ENCODE results near the gene PCDHA11. TPM values are rescaled to one million over a fixed set of nuclear protein-coding genes. Genes with fewer than 3 reads are reported as not detected.
"Not testable (repeated sequence)": the region's sequence is repeated elsewhere in the genome, so short reads cannot be mapped to it uniquely, and the experiment has no call there.

The PCDHA11 gene
- total RNA-seq, 2 experiments from 2014 or later = not detected

- Mint-ChIP-seq H3K9me3 (ENCODE audit: low read depth) (peaks cover 6% of the 10 kb centered on the region), H3K4me1 (no peaks in the 10 kb centered on the region), H3K36me3 (no peaks in the 10 kb centered on the region), H3K27ac (no peak overlapping the region), H3K4me3 (no peak overlapping the region), H3K27me3 (peaks cover 4% of the 10 kb centered on the region)
- ATAC-seq (no peak), DNase-seq (no peak)
- CTCF ChIA-PET = no interaction called here
Measured at GRCh38 chr5:140869555-140869886, 764 bp downstream of the PCDHA11 start.

- H3K36me3 Mint-ChIP-seq = no peaks in the 10 kb centered on the region
- CTCF ChIA-PET = no interaction called here
- H3K4me1 Mint-ChIP-seq = no peaks in the 10 kb centered on the region
- H3K27ac Mint-ChIP-seq = no peak overlapping the region
- ATAC-seq (no peak), DNase-seq (no peak)
- no peak overlapping the region for H3K4me3 Mint-ChIP-seq
- peaks cover 8% of the 10 kb centered on the region for H3K27me3 Mint-ChIP-seq
- peaks cover 6% of the 10 kb centered on the region for H3K9me3 Mint-ChIP-seq (ENCODE audit: low read depth)
Measured at GRCh38 chr5:140870221-140871201, 1.8 kb downstream of the PCDHA11 start.

GRCh38 chr5:140875085-140876065 lies 6.6 kb downstream of the PCDHA11 start, which contains the start of gene PCDHA12:
PCDHA12 (plus strand) TSS chr5:140875308; CDS start chr5:140875473, 165 bp downstream.
- ATAC-seq = no peak
- no peaks in the 10 kb centered on the region for H3K4me1 Mint-ChIP-seq
- CTCF ChIA-PET = no interaction called here

GRCh38 chr5:140876541-140877261 lies 7.9 kb downstream of the PCDHA11 start:
- CTCF ChIA-PET; H3K4me1 Mint-ChIP-seq; H3K27me3 Mint-ChIP-seq; H3K27ac Mint-ChIP-seq; H3K9me3 Mint-ChIP-seq (ENCODE audit: low read depth); H3K4me3 Mint-ChIP-seq; ATAC-seq; H3K36me3 Mint-ChIP-seq; DNase-seq: not testable (repeated sequence)

More at GRCh38 chr5:140875085-140876065, 6.6 kb downstream of the PCDHA11 start, which contains the start of gene PCDHA12:
- H3K36me3 Mint-ChIP-seq = peaks cover 1% of the 10 kb centered on the region
- no peak within 1 kb of the TSS for H3K4me3 Mint-ChIP-seq
- no peak within 1 kb of the TSS for H3K27ac Mint-ChIP-seq
- H3K27me3 Mint-ChIP-seq = peaks cover 8% of the 10 kb centered on the region
- peaks cover 8% of the 10 kb centered on the region for H3K9me3 Mint-ChIP-seq (ENCODE audit: low read depth)
- DNase-seq = no peak

GRCh38 chr5:140877262-140877581 lies 8.5 kb downstream of the PCDHA11 start:
- H3K36me3 Mint-ChIP-seq = peaks cover 1% of the 10 kb centered on the region
- ATAC-seq = no peak
- no peaks in the 10 kb centered on the region for H3K4me1 Mint-ChIP-seq
- no peak for DNase-seq
- H3K27me3 Mint-ChIP-seq = peaks cover 10% of the 10 kb centered on the region
- H3K9me3 Mint-ChIP-seq (ENCODE audit: low read depth) = peaks cover 10% of the 10 kb centered on the region
- no peak overlapping the region for H3K27ac Mint-ChIP-seq
- H3K4me3 Mint-ChIP-seq = no peak overlapping the region
- CTCF ChIA-PET = no interaction called here

- CTCF ChIA-PET = no interaction called here
- DNase-seq (no peak), ATAC-seq (no peak)
- no peaks in the 10 kb centered on the region for H3K4me1 Mint-ChIP-seq
- H3K4me3 Mint-ChIP-seq = no peak within 1 kb of the TSS
- H3K36me3 Mint-ChIP-seq = peaks cover 4% of the 10 kb centered on the region
- H3K9me3 Mint-ChIP-seq (ENCODE audit: low read depth) = peaks cover 8% of the 10 kb centered on the region
- H3K27me3 Mint-ChIP-seq = peaks cover 2% of the 10 kb centered on the region
- no peak within 1 kb of the TSS for H3K27ac Mint-ChIP-seq
Measured at GRCh38 chr5:140881889-140882590, 13.3 kb downstream of the PCDHA11 start, which contains the start of gene PCDHA13. PCDHA13 (plus strand) TSS chr5:140882124; CDS start chr5:140882269, 145 bp downstream.

- H3K27ac Mint-ChIP-seq = no peak overlapping the region
- peaks cover 2% of the 10 kb centered on the region for H3K27me3 Mint-ChIP-seq
- no peak overlapping the region for H3K4me3 Mint-ChIP-seq
- H3K9me3 Mint-ChIP-seq (ENCODE audit: low read depth) = peaks cover 10% of the 10 kb centered on the region
- DNase-seq (no peak), ATAC-seq (no peak)
- peaks cover 4% of the 10 kb centered on the region for H3K36me3 Mint-ChIP-seq
- H3K4me1 Mint-ChIP-seq = no peaks in the 10 kb centered on the region
- CTCF ChIA-PET = interaction anchor here (0.6 kb wide), 1 partner anchor 443 kb away, joined by 3 read pairs; no protein-coding TSS in a partner anchor
Measured at GRCh38 chr5:140882591-140882899, 13.8 kb downstream of the PCDHA11 start.

- CTCF ChIA-PET = interaction anchor here (0.6 kb wide), 1 partner anchor 443 kb away, joined by 3 read pairs; no protein-coding TSS in a partner anchor
- Mint-ChIP-seq H3K36me3 (peaks cover 3% of the 10 kb centered on the region), H3K4me3 (no peak overlapping the region), H3K27me3 (peaks cover 2% of the 10 kb centered on the region), H3K27ac (no peak overlapping the region), H3K4me1 (no peaks in the 10 kb centered on the region), H3K9me3 (ENCODE audit: low read depth) (peaks cover 10% of the 10 kb centered on the region)
- ATAC-seq (no peak), DNase-seq (no peak)
Measured at GRCh38 chr5:140883373-140883772, 14.6 kb downstream of the PCDHA11 start.

- H3K4me3 Mint-ChIP-seq = no peak overlapping the region
- CTCF ChIA-PET = no interaction called here
- H3K27me3 Mint-ChIP-seq = peaks cover 2% of the 10 kb centered on the region
- no peak for ATAC-seq
- peaks cover 3% of the 10 kb centered on the region for H3K36me3 Mint-ChIP-seq
- DNase-seq = no peak
- H3K27ac Mint-ChIP-seq = no peak overlapping the region
- no peaks in the 10 kb centered on the region for H3K4me1 Mint-ChIP-seq
- peaks cover 10% of the 10 kb centered on the region for H3K9me3 Mint-ChIP-seq (ENCODE audit: low read depth)
Measured at GRCh38 chr5:140883927-140884697, 15.4 kb downstream of the PCDHA11 start.

- CTCF ChIA-PET = no interaction called here
- Mint-ChIP-seq H3K27me3 (no peaks in the 10 kb centered on the region), H3K9me3 (ENCODE audit: low read depth) (peaks cover 7% of the 10 kb centered on the region), H3K36me3 (no peaks in the 10 kb centered on the region), H3K4me1 (no peaks in the 10 kb centered on the region), H3K4me3 (no peak overlapping the region), H3K27ac (no peak overlapping the region)
- no peak for ATAC-seq
- DNase-seq = no peak
Measured at GRCh38 chr5:140916325-140916724, 47.6 kb downstream of the PCDHA11 start.
